ENCODE measurements around the gene CACHD1.

CACHD1 gene

DNA sequence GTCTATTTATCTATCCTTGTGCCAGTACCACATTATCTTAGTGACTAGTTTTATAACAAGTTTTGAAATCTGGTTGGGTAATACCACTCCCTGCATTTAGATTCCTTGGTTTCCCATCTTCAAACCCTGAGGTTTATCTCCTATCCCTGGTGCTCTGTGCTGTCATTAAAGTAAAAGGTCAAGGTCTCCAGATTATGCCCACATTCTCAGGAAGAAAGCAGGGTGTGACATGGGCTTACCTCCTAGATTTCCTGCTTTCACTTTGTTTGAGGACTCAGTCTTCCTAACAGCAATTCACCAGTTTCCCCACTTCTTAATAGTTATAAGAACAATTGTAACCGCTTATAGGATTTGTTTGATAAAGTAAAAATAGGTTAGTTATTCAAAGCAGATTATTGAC lies 86.0 kb downstream of the CACHD1 start:
- no peak for FAIRE-seq

DNA sequence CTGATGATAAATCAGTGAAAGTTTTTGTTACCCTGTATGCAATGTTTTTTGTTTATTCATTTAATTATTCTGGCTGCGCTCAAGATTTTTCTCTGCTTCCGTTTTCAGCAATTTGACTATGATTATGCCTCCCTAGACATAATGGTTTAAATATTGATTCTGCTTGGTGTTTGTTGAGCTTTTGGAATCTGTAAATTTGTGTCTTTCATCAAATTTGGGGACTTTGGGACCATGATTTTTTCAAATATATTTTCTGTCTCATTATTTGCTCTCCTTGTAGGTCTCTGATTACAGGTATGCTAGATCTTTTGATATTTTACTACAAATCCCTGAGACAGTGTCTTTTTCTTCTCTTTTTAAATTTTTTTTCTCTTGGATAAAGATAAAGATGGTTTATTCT lies 92.1 kb downstream of the CACHD1 start:
- FAIRE-seq, result no peak

DNA sequence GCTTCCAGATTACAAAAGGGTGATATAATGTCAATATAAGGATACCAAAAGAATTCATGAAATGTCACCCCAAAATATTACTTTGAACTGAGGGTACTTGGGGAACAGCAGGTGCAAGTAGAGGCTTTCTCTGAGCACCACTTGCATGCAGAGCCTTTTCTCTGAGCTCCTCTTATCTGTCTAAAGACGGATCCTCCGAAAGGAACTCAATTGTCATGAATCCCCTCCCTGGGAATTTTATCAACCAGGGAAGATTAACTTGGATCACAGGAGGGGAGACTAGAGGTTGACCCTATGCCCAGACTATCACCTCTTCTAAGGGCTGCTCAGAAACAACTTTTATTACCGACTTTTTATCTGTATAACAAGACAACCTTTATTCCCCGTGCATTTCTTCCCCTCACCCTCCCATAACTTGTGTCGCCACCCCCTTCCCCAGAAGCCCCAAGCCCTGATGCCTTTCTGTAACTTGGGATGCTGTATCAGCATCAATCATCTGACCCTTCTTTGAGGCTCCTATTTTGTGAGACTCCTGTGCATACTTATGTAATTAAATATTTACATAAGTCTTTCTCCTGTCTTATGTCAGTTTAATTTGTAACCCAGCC lies 94.1 kb downstream of the CACHD1 start:
- FAIRE-seq, result no peak

DNA sequence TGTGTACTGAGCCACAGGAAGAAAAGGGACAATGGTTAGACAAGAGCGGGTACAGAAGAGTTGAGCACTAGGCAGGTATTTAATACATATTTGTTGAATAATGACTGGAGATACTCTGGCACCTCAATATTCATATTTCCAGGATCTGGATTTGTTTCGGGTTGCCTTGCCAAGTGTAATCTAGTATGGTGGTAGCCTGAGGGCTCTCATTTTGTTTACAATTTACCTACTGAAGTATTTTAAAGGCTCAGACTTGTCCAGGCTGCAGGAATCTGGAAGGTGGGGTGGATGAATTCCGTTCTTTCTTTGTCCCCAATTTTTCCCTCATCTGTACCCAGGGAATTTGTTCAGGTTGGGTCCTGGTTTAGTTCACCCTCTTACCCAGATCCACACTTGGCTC lies 95.0 kb downstream of the CACHD1 start:
- FAIRE-seq, result no peak

DNA sequence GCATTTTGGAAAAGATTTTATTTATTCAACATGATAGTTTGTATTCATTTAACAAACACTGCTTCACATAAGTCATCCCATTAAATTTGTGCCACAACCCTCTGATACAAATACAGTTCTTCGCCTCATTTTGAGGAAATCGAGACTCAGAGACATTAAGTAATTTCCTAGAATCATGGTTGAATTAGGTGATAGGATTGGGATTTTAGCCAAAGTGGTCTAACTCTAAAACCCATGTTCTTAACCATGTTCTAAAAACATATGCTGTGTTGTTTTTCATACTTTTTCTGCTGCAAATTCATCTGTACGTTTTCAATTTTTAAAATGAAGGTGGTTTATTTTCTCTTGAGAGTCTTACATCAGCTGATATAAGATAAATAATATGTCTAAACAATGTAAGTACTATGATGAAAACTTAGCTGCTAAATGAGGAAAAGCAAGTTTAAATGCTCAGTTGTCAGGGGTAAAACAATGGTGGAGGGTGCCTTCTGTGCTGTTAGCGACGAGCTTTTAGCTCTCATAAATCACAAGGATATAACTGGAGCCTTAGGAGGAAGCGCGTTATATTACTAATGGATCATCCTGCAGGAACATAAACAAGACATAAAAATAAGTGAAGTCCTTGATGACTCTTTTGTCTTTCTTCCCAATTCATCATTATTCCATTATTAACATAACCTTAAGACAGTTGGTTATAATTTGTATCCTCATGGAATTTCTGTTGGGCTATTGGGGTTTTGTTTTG lies 97.7 kb downstream of the CACHD1 start:
- no peak for FAIRE-seq

DNA sequence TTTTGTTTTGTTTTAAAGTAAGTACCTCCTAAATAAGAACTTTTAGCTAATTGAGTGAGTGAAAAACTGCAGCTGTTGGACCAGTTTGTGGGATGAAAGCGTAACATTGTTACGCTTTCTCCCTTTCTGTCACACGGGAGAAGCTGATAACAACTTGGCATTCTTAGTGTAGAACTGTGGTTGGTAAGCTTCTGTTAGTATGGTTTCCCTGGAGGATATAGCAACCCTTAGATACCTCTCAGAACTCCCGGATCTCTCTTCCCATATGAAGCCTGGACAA lies 98.2 kb downstream of the CACHD1 start:
- no peak for FAIRE-seq

DNA sequence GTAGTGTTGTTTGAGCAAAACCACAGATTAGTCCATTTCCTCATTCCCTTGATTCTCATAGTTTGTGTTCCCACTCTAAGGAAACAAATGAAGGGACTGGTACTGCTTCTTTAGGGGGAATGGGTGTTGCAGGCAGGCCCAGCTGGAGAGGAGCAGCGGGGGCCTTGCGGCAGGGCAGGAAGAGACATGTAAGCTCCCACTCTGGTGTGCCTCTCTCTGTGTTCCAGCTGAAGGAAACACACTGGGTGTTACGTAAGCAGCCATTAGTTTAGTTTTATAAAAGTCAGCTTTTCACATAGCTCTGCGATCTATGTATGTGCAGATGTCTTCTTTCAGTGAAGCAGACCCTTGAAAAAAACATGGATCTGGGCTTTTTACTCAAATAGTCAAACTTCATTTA lies 99.5 kb downstream of the CACHD1 start:
- FAIRE-seq, result no peak

DNA sequence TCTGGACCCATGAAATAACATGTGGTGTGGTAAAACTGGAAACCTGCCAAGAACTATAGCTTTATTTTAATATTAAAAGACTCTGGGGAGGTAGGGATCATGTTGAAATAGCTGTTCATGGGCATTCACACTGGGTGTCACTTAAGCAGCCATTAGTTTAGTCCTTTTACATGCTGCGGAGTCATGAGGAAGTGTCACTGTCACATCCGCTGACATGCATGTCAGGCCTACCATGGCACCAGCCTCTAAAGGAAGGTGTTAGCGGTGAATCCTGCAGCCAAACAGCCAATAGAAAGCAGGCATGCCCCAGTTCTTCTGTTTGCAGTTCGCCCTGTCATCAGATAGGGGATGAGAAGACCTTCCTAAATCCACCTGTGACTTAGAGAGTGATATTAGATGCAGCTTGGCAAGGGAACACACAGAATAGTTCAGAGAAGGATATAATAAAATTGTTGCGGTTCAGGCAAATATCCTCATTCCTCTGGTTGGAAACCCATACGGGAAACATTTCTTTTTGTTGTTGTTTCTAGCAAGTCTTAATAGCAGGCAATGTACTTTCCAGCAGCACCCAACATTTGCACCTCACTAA lies 100.4 kb downstream of the CACHD1 start:
- FAIRE-seq, result no peak

DNA sequence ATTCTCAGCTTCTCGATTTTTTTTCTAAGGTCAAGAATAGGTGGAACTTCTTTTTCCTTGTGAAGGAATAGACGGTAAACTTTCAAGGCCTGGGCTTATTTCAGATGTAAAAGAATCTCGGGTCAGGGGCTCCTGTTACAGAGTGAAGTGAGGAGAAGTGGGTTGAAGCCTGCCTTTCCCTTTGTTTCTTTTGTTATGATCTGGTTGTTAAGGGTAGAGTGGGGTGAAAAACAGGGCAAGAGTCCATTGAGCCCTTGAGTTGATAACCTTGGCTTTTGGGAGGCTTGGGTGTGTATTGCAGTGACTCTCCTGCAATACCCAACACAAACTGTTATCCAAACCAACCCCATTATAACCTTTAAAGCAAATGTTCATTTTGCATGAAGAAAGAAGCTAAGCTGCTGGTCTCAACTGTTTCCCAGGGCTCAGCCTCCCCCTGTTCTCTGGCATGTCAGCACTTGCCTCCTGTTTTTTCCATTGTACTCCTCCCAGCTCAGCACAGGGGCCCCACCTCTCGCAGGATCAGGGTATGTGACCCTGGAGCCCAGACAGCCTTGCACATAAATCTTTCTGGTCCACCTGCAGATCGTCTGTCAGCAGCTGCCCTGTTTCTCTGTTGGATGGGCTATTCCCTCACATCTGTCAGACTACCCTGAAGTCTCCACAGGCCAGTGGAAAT lies 102.4 kb downstream of the CACHD1 start:
- FAIRE-seq, result no peak

DNA sequence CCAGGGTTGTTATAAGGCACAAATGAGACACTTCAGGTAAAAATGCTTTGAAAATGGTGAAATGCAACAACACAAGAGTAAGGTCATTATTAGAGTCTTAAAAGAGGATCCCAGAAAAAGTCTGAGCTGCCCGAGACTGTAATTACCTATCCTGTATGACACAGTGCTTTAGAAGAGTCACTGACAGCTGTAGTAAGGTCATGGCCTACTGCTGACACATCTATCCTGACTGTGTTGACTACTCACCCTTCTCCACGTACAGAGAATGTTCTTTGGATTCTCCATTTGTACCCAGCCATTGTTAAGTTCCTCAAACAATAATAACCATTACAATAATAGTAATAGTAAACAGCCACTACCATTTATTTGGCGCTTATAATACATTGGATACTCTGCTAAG lies 104.4 kb downstream of the CACHD1 start:
- FAIRE-seq, result no peak

DNA sequence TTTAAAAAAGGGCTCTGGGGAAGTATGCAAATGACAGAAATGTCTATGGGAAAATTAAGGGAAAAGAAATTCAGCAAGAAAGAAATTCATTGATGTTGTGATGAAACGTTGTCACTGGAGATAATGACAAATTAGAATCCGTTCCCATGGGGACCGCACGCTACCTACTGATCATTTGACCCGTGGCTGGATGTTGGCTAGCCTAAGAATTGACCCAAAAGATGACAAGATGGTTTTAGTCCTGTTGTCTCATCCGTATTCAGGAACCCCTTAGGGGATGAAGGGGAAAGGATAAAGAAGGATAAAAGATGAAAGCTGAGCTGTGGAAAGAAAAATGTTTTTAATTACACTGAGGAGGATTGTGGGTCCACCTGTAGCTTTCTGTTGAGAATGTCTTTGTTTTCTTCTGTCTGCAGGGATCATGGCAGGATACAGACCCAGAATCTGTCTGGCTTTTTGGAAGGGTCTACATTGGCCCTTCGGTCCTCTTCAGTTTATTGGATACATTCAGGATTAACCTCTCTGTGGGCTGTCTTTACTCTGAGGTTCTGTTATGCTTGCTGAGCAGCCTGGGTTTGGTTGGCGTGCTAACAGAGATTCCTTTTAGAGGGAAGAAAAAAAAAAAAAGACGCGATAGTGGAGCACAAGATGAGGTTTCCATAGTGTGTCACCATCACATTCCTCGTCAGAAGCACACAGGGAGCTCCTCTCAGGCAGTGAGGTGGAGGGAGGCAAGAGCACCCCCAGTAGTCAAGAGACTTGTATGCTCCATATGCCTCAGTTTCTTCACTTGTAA lies 106.2 kb downstream of the CACHD1 start:
- FAIRE-seq, result no peak

DNA sequence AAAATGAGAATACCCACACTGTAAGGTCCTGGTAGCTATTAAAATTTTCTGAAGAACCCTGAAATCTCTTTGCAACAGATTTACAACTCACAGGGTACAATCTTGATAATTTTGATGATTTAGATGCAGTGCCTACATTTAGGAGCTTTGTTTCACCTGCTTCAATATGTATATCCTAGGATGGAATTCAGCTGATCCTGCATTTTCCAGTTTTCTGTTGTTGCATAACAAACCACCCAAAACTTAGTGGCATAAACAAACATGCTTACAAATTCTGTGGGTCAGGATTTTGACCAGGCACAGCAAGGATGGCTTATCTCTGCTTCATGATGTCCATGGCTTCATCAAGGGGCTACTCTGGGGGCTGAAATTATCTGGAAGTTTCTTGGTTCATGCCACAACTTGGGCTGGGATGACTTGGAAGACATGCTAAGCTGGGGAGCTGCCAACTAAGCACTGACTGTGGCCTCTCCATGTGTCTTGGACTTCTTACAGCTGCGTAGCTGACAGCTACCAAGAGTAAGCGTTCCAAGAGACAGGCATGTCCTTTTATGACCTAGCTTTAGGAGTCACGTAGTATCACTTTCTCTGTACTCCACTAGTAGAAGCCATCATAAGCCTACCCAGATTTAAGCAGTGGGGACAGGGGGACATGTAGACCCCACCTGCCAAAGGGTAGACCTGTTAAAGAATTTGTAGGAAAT lies 108.5 kb downstream of the CACHD1 start:
- no peak for FAIRE-seq

DNA sequence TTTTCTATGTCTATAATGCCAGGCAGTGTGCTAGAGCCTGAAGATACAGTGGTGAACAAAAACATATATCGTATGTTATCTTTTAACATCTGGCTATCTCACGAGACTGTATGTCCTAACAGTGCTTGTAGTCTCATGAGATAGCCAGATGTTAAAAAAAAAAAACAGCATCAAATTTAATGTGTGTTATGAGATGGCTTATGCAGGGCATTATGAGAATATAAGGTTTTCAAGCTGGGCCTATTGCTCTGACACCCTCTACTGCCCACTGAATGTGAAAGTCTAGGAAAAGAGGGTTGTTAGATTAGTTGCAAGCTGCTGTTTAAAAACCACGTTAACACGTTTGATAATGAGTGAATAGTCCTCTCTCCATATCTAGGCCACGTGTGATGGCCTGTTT lies 109.8 kb downstream of the CACHD1 start:
- no peak for FAIRE-seq

DNA sequence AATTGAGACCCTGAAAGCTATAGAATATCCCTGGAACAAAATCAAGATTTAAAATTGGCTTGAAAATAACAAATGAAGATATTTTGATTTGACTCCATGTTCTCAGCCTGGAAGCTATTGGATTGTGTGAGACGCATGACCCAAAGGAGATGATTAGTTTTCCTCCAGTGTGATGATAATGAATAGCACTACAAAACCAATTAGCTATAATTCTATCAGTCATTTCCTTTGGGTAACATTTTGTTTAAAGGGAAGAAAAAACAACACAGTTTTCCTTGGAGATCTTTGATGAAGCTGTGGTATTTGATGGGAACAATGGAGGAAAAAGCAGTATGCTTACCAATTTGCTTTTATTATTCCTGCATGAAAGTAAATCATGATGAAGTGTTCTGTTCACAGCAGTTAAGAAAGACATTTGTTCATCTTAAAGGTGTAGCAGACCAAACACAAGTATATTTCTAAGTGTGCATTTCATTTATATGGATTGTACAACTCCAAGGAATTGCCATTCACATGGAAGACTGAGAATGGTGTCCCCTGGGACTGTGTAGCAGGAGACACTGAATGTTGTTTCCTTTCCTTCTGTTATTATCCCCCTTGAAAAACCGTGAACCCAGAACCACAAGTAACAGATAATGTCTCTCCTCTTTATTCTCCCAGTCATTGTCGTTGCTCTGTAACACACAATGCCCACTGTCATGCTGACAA lies 111.4 kb downstream of the CACHD1 start:
- FAIRE-seq, result no peak

DNA sequence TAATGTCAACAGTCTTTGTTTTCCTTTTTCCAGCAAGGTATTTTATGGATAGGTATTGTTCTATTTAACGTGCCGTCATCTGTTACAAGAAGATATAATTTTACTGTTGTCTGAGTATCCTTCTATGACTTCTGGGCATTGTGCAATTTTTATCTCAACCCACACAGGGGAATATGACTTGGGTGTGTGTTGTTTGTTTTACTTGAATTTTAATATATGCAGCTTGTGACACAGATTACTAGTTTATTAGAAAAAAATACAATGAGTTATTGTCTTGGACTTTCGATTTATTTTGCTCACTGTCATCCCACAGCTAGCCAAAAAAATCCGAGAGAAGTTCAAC lies 111.9 kb downstream of the CACHD1 start:
- no peak for FAIRE-seq

DNA sequence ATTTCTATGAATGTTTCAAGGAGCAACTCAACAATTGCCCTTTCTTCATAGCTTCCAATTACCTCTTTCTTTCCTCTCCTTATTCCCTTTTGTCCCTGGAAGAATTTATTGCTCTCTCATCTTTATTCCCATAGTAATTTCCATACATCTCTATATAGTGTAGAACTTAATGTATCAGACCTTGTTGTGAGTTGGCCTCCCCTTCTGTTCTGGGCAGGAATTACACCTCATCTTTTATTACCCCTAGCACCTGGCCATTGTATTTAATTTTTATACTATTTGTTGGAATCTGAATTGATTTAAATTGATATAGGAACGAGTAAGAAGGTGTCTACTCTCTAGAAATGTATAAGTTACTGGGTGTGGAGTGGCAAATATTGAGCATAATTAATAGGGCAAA lies 114.5 kb downstream of the CACHD1 start:
- FAIRE-seq, result no peak

DNA sequence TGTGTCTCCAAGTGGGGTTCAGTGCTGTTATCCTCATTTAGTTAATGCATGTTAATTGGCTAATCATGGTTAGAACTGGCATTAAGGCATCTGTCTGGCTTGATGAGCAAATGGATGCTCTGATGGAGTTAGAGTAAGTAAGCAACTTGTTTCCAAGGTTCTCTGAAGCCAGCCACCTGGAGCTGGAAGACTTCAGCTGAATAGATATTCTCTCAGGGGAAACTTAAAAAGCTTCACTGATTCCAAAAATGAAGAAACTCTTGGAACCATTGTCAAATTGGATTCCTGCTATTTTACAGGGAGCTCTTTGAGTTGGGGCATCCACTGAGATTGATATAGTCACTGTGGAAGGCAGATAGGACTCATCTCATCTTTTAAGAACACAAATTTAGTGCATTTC lies 118.9 kb downstream of the CACHD1 start:
- no peak for FAIRE-seq

DNA sequence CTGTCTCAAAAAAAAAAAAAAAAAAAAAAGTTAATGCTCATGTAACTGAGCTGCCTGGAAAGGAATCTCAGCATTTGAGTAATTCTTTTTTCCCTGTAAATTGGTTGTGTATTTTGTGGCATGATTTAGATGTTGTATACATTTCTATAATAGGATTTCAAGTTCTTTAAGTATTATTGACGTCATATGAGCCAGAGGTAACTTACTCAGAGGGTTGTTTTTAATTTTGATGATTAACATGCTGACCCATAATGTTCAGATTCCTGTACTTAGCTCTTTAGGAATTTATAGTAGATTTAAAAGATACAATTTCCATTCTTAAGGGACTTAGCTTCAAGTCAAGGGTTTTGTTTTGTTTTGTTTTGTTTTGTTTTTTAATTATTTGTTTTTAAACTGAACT lies 120.4 kb downstream of the CACHD1 start:
- no peak for FAIRE-seq

DNA sequence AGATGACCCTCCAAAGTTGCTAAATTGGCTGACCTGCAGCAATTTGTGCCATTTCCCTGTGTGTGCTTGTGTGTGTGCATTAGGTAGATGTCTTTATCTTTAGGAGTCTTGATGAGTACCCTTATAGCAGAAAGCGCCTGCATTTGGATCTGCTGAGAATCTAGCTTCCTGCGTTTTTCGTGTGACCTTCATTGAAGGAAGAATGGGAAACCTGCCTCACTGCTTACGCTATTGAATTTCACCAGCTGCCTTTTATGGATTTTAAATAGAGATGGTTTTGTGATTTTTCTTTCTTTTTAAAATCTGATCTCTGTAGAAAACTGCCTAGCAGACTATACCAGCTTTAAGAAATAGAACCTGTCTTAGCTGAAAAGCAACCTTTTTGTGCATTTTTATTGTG lies 124.5 kb downstream of the CACHD1 start:
- no peak for FAIRE-seq

DNA sequence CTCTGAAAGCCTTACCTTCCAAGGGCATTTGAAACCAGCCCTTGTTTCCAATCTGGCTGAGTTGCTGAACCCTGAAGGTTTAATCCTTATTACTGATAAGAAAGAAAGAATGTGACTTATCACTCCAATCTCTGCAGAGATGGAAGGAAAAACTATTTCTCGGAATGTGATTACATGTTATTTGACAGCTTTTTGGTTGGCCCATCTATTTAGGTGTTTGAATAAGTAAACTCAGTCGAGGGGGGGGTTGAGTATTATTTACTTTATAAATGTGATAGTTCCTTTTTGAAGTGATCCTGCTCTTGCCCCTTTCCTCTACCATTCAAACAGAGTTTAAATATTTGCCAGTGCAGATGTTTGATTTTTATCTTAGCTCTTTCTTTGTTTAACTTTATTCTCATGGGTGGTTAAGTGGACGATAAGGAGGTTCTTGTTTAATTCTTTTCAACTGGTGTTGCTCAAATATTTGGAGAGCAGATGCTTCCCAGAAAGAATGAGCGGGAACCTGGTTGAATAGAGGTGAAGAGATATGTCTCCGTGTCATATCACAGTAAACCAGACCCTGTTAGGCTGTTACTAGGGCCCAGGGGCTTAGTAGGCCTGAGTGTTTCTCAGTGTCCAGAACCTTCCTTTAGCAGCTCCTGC lies 126.1 kb downstream of the CACHD1 start:
- FAIRE-seq, result no peak

DNA sequence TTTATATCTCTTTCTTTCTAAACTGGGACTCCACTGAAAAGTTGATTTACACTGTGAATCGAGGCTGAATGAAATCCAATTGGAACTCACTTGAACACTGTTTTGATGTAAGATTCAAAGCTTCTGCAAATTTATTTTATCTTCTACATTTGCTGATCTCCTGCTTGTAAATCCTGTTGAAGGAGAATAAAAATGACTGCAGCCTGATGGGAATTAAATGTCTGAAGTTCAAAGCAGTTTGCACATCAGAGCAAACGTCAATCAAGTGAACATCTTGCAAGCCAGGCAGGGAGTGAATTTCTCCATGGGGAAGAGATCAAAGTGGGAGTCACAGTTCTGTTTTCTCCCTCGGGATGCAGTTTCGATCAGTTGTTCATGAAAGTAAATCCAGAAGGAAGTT lies 127.2 kb downstream of the CACHD1 start:
- FAIRE-seq, result no peak

DNA sequence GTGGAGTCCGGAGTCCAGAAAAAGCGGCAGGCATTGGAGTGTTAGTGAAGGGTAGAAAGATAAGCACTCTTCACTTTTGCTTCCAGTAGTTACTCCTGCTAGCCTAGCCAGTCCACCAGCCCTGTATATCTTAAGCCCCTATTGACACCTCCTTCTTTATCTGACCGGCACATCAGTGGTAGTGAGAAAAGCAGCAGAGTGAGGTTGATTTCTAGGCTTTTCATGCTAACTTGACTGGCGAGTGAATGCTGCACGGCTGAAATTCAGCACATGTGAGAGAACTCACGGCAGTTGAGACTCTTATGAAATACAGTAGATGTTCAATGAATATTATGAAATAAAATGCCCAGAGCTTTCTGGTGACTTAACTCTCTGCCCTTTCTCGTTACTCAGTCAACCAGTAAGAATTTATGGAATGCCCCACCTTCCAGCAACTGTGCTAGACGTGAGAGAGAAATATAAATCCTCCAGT lies 128.2 kb downstream of the CACHD1 start:
- FAIRE-seq, result no peak
